Stomach (tissue), 19 donors: Measurements from ENCODE around the gene SYCE1L. TPM values are rescaled to one million over a fixed set of nuclear protein-coding genes. Genes with fewer than 3 reads are reported as not detected.
A peak's percentile ranks its signal among the peaks of the same experiment; 100 is the strongest.
"Not testable (repeated sequence)": the region's sequence is repeated elsewhere in the genome, so short reads cannot be mapped to it uniquely, and the experiment has no call there.

Source experiments
- DNase-seq, 2 donors: peaks; one replicate each; pipeline versions ENCODE4 v3.0.0 to v3.0.0-alpha.2; 2013 to 2019
- H3K27ac ChIP-seq, 5 donors: fragments of 200-600 bp in 4 of 5; sonication (generic) in 4 of 5; one replicate each; pipeline ENCODE4 v1.5.1; 2013 to 2019; ENCODE audit warnings: mild to moderate bottlenecking in 1 of 5, moderate library complexity in 1 of 5
- H3K27me3 ChIP-seq, 3 donors: fragments of 200-600 bp; sonication (generic); one replicate each; pipeline ENCODE4 v1.5.1; 2017 to 2019; ENCODE audit warnings: mixed run types in 1 of 3
- H3K36me3 ChIP-seq, 4 donors: fragments of 200-600 bp; sonication (generic); 1 replicate in 3 of 4; 2 replicates in 1 of 4; pipeline ENCODE4 v1.5.1; 2016 to 2019
- H3K4me1 ChIP-seq, 4 donors: fragments of 200-600 bp; sonication (generic); one replicate each; pipeline ENCODE4 v1.5.1; 2016 to 2019
- H3K4me3 ChIP-seq, 4 donors: fragments of 200-600 bp; sonication (generic) in 3 of 4; one replicate each; pipeline ENCODE4 v1.5.1; 2016 to 2019; ENCODE audit warnings: mild to moderate bottlenecking in 1 of 4
- H3K9me3 ChIP-seq, 4 donors: fragments of 200-600 bp; sonication (generic); one replicate each; pipeline ENCODE4 v1.5.1; 2016 to 2019
- EP300 ChIP-seq: sonication (generic); formaldehyde crosslinking; IDR thresholded peaks from one replicate; pipeline ENCODE4 v1.6.1; 2017; ENCODE audit warnings: antibody characterized with exemption
- POLR2A ChIP-seq, 4 donors: fragments of 450-650 bp; IDR thresholded peaks; one replicate each; pipeline ENCODE4 v1.6.1; 2016; ENCODE audit warnings: antibody characterized with exemption in 4 of 4, control low read depth in 2 of 4, mild to moderate bottlenecking in 1 of 4, moderate library complexity in 1 of 4
- POLR2AphosphoS5 ChIP-seq, 3 donors: sonication (generic); formaldehyde crosslinking; IDR thresholded peaks; one replicate each; pipeline ENCODE4 v1.6.1; 2016; ENCODE audit warnings: antibody characterized with exemption in 3 of 3
- WGBS, 5 donors: extraction: QIAGEN DNeasy Blood & Tissue Kit in 3 of 5; methylation state at CpG; one replicate each; pipeline versions ENCODE4 v1.1.5 to v1.1.7; 2013 to 2018; 5-methylcytosine and 5-hydroxymethylcytosine counted together
- intact Hi-C: fragments of 100-400 bp; cut with DNase I; formaldehyde crosslinking; loops from one replicate; pipeline ENCODE4 v1.15.1; 2023; ENCODE audit warnings: low total_unique reads
- long read RNA-seq, 10 donors: transcript quantifications; one replicate each; lab custom pipeline, GENCODE V29; 2026
- polyA plus RNA-seq, 3 donors: library from polyadenylated mRNA; stranded (reverse); fragments of 200-250 nt; gene quantifications; one replicate each; pipeline ENCODE4 v1.2.3, GENCODE V29; 2013
- total RNA-seq, 5 donors: library from RNA; depleted of rRNA; stranded (reverse); fragments of >200 nt; gene quantifications; one replicate each; pipeline versions ENCODE4 v1.1.0 to v1.2.3, GENCODE V29; 2014 to 2016
- TF ChIP-seq, protein P1 (sequence below), 7 experiments: fragments of 450-650 bp in 4 of 7; fragments of 200-600 bp in 3 of 7; sonication (generic) in 3 of 7; IDR thresholded peaks; one replicate each; pipeline ENCODE4 v1.5.1; 2016 to 2019; ENCODE audit warnings: antibody characterized with exemption in 7 of 7, control low read depth in 2 of 7, mild to moderate bottlenecking in 1 of 7
- donor health status: healthy with polysubstance abuse.
- donor health status: Bipolar disorder and iron deficiency.
- donor health status: healthy.

The SYCE1L gene, protein sequence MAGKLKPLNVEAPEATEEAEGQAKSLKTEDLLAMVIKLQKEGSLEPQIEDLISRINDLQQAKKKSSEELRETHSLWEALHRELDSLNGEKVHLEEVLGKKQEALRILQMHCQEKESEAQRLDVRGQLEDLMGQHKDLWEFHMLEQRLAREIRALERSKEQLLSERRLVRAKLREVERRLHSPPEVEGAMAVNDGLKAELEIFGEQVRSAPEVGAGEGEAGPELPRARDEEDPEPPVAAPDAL
- total RNA-seq (10 to 100 TPM in 1 of 5 donors, not detected in 4; 92.4 TPM), polyA plus RNA-seq (1 to 10 TPM; 3.4 to 6.0 (median 5.0) TPM)
- long read RNA-seq, donor 1 = 0 reads
- long read RNA-seq, donor 2, partial matches to known transcripts = 6 of 6 reads
- long read RNA-seq, donor 2, other reads (novel, unspliced or antisense) = 0 of 6 reads
- long read RNA-seq, donor 3 = 0 reads
- long read RNA-seq, donor 4 = 0 reads
- long read RNA-seq, donor 5, partial matches to known transcripts = 0 of 1 reads
- long read RNA-seq, donor 5, other reads (novel, unspliced or antisense) = 0 of 1 reads
- long read RNA-seq, donor 6, partial matches to known transcripts = 8 of 9 reads
- long read RNA-seq, donor 6, other reads (novel, unspliced or antisense) = 0 of 9 reads
- long read RNA-seq, donor 7, partial matches to known transcripts = 8 of 9 reads
- long read RNA-seq, donor 7, other reads (novel, unspliced or antisense) = 0 of 9 reads
- long read RNA-seq, donor 8 = 0 reads
- long read RNA-seq, donor 9, partial matches to known transcripts = 0 of 1 reads
- long read RNA-seq, donor 9, other reads (novel, unspliced or antisense) = 0 of 1 reads
- long read RNA-seq, donor 10 = 0 reads

DNA sequence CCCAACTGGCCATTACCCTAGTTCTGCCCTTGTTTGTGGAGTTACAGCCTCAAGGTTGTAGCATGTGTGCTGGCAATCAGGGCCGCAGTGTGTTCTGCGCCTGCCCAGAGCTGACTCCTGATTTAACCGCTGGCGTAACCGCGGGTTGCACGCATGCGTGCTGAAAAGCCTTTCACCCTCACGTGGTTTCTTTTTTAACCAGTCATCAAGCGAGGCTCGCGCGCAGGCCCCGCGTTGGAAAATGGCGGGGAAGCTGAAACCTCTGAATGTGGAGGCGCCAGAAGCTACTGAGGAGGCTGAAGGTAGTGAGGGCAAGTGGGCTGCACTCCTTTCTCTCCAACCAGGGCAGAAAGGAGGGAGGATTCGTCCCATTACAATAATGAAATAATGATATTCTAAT, at the start of gene SYCE1L:
Gene SYCE1L (plus strand): TSS at position 198 of the 400 bp plus-strand sequence. CDS start 44 bp downstream, at position 242.
- Histone ChIP-seq H3K27me3 (no peaks in the 10 kb centered on the region), H3K27ac (no peak within 1 kb of the TSS), H3K9me3 (no peaks in the 10 kb centered on the region), H3K4me1 (peaks cover 0 to 10% (median 3%) of the 10 kb centered on the region in 4 donors), H3K36me3 (peaks cover 32 to 70% (median 68%) of the 10 kb centered on the region in 4 donors), H3K4me3 (no peak within 1 kb of the TSS)
- intact Hi-C loops = no loop called here
- TF ChIP-seq POLR2A (IDR thresholded peaks at IDR 0.05) (no peak), POLR2AphosphoS5 (IDR thresholded peaks at IDR 0.05) (no peak), EP300 (no peak)
- TF ChIP-seq, protein P1, sequence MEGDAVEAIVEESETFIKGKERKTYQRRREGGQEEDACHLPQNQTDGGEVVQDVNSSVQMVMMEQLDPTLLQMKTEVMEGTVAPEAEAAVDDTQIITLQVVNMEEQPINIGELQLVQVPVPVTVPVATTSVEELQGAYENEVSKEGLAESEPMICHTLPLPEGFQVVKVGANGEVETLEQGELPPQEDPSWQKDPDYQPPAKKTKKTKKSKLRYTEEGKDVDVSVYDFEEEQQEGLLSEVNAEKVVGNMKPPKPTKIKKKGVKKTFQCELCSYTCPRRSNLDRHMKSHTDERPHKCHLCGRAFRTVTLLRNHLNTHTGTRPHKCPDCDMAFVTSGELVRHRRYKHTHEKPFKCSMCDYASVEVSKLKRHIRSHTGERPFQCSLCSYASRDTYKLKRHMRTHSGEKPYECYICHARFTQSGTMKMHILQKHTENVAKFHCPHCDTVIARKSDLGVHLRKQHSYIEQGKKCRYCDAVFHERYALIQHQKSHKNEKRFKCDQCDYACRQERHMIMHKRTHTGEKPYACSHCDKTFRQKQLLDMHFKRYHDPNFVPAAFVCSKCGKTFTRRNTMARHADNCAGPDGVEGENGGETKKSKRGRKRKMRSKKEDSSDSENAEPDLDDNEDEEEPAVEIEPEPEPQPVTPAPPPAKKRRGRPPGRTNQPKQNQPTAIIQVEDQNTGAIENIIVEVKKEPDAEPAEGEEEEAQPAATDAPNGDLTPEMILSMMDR (IDR thresholded peaks at IDR 0.05) = no peak
- DNase-seq = no peak
- WGBS, 5 donors = 91 to 97% (median 93%) methylated on average over 18 of the region's 18 CpGs

DNA sequence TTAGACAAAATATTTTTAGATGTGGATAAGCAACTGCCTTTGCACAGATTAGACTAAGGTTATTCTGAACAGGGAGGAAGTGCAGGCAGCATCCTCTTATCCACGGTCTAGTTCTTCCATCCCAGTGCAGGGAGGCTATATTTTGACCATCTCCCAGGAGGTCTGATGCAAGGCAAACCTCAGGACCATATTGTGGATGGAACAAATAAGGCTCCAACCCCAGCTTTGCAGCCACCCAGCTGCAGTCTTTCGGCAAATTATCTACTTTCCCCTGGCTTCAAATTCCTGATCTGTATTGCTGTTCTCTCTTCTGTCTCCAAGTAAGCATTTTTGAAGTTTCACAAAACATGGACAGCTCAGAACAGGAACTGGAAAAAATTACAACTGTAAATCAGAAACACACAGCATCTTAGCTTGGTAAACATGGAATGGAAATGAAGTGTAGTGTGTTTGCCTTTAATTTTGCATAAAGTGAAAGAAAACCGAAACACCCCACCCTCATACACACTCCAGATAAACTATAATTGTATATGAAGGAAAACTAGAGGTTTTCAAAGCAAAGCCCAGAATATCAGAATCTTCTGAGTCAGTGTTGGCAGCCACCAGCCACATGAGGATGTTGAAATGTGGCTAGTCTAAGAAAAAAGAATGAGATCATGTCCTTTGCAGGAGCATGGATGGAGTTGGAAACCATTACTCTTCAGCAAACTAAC, 41.7 kb upstream of the SYCE1L start:
- no peaks in the 10 kb centered on the region for H3K9me3 ChIP-seq
- peaks cover 0 to 13% (median 0%) of the 10 kb centered on the region in 3 donors for H3K27me3 ChIP-seq
- intact Hi-C loops = no loop called here
- H3K4me1 ChIP-seq = no peaks in the 10 kb centered on the region
- no peak for TF ChIP-seq EP300
- TF ChIP-seq POLR2A (IDR thresholded peaks at IDR 0.05) = no peak
- no peak for TF ChIP-seq POLR2AphosphoS5 (IDR thresholded peaks at IDR 0.05)
- DNase-seq = peak in 1 of 2 donors; percentile 13
- H3K36me3 ChIP-seq = no peaks in the 10 kb centered on the region
- 37 to 51% (median 47%) methylated on average over 3 of the region's 3 CpGs for WGBS, 5 donors
- H3K27ac ChIP-seq = no peak overlapping the region
- H3K4me3 ChIP-seq = no peak overlapping the region

DNA sequence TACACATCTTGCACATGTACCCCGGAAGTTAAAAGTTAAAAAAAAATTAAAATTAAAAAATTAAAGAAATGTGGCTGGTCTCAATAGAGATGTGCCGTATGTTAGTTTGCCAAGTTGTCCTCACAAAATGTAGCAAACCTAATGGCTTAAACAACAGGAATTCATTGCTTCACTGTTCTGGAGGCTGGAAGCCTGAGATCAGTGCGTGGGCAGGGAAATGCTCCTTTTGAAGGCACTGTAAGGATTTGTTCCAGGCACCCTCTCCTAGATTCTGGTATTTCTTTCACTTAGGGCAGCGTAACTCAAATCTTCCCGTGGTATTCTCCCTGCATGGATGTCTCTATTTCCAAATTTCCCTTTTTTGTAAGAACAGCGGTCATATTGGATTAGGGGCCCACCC, 40.9 kb upstream of the SYCE1L start:
- 78 to 94% (median 88%) methylated on average over 6 of the region's 6 CpGs for WGBS, 5 donors
- H3K27ac ChIP-seq = no peak overlapping the region
- intact Hi-C loops = no loop called here

DNA sequence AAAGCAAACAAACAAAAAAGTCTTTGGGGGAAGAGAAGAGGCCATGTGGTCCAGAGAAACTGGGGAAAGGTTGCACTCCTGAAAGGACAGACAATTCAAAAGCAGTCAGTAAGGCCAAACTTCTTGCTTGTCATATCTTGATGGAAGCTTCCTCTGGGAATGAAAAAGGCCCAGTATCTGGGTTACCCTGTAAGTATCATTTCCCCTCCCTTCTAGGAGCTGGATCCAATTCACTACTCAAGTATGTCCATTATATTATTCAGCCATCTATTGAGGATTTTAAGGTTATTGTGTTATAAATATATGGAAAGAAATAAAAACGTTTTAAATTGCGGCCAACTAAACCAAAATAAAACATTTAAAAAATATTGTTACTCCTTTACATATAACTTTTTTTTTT, 34.2 kb upstream of the SYCE1L start:
- intact Hi-C loops = loop anchor here (5.0 kb wide), 1 partner anchor 1373 kb away; no protein-coding TSS in a partner anchor
- WGBS, 5 donors = 72 to 86% (median 80%) methylated on average over 2 of the region's 2 CpGs
- no peak for TF ChIP-seq POLR2A (IDR thresholded peaks at IDR 0.05)
- no peak for TF ChIP-seq EP300
- TF ChIP-seq, protein P1 (IDR thresholded peaks at IDR 0.05) = no peak
- TF ChIP-seq POLR2AphosphoS5 (IDR thresholded peaks at IDR 0.05) = no peak
- H3K4me3 ChIP-seq = no peak overlapping the region
- H3K27me3 ChIP-seq = peaks cover 0 to 14% (median 0%) of the 10 kb centered on the region in 3 donors
- H3K27ac ChIP-seq = no peak overlapping the region
- DNase-seq = no peak
- H3K4me1 ChIP-seq = no peaks in the 10 kb centered on the region
- no peaks in the 10 kb centered on the region for H3K36me3 ChIP-seq
- no peaks in the 10 kb centered on the region for H3K9me3 ChIP-seq

More for the DNA sequence above, 40.9 kb upstream of the SYCE1L start:
- no peak for DNase-seq
- Histone ChIP-seq H3K9me3 (no peaks in the 10 kb centered on the region), H3K4me1 (no peaks in the 10 kb centered on the region), H3K4me3 (no peak overlapping the region), H3K36me3 (no peaks in the 10 kb centered on the region), H3K27me3 (peaks cover 0 to 10% (median 0%) of the 10 kb centered on the region in 3 donors)
- TF ChIP-seq EP300 (no peak), POLR2AphosphoS5 (IDR thresholded peaks at IDR 0.05) (no peak), POLR2A (IDR thresholded peaks at IDR 0.05) (no peak)
- TF ChIP-seq, protein P1 (IDR thresholded peaks at IDR 0.05) = no peak

DNA sequence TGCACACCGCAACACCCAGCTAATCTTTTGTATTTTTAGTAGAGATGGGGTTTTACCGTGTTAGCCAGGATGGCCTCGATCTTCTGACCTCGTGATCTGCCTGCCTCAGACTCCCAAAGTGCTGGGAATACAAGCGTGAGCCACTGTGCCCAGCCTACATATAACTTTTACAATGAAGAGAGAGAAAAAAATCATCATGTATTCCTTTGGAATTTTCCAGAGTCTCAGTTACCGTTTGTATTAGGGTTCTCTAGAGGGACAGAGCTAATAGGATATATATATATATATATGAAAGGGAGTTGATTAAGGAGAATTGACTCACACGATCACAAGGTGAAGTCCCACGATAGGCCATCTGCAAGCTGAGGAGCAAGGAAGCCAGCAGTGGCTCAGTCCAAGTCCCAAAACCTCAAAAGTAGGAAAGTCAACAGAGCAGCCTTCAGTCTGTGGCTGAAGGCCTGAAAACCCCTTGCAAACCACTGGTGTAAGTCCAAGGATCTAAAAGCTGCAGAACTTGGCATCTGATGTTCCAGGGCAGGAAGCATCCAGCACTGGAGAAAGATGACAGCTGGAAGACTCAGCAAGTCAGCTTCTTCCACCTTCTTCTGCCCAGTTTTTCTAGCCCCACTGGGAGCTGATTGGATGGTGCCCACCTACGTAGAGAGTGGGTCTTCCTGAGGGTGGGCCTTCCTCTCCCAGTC, 33.5 kb upstream of the SYCE1L start:
- WGBS, 5 donors = 77 to 86% (median 83%) methylated on average over 9 of the region's 9 CpGs
- not testable (repeated sequence) for H3K4me3 ChIP-seq, H3K4me1 ChIP-seq, DNase-seq, H3K27ac ChIP-seq, H3K9me3 ChIP-seq, H3K36me3 ChIP-seq
- intact Hi-C loops = loop anchor here (5.0 kb wide), 1 partner anchor 1373 kb away; no protein-coding TSS in a partner anchor
- H3K27me3 ChIP-seq = peaks cover 0 to 21% (median 0%) of the 10 kb centered on the region in 3 donors
